ENCODE results near the gene CD99.
"Not testable (repeated sequence)": the region's sequence is repeated elsewhere in the genome, so short reads cannot be mapped to it uniquely, and the experiment has no call there.

The CD99 gene

GRCh38 chrX:2719774-2720447 lies 28.8 kb downstream of the CD99 start:
- no peak for DNase-seq

- DNase-seq = no peak
Measured at GRCh38 chrX:2723286-2723879, 32.3 kb downstream of the CD99 start.

DNA sequence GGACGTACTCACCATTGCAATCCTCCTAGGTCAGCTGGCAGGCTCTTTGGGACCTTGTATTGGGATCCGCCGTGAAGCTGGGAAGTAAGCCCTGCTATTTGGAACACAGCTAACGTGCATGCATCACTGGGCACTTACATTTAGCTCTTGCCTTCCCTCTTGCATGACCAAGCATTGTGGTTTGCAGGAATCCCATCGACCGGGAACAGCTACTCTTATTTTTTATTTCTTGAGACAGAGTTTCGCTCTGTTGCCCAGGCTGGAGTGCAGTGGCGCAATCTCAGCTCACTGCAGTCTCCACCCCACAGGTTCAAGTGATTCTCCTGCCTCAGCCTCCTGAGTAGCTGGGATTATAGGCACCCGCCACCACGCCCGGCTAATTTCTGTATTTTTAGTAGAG lies 36.2 kb downstream of the CD99 start:
- DNase-seq = not testable (repeated sequence)

GRCh38 chrX:2732076-2732475 lies 41.0 kb downstream of the CD99 start:
- no peak for DNase-seq

GRCh38 chrX:2732649-2733048 lies 41.6 kb downstream of the CD99 start:
- no peak for DNase-seq

DNA sequence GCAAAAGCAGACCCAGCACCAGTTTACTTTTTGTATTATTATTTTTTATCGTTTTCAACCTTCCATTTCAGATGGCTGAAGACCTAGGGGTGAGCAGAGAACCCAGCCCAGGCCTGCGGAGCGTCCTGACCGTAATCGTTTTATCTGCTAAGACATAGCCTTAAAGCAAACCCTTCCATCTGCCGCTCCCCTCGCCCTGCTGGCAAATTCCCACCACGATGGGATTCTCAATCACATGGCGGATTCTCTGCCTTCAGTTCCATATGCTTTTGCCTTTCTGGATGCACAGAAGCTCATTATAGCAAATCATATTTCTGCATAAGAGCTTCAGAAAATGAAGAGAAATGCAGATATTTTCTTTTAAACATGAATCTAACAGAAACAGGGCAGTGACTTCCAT lies 42.2 kb downstream of the CD99 start:
- no peak for DNase-seq

DNA sequence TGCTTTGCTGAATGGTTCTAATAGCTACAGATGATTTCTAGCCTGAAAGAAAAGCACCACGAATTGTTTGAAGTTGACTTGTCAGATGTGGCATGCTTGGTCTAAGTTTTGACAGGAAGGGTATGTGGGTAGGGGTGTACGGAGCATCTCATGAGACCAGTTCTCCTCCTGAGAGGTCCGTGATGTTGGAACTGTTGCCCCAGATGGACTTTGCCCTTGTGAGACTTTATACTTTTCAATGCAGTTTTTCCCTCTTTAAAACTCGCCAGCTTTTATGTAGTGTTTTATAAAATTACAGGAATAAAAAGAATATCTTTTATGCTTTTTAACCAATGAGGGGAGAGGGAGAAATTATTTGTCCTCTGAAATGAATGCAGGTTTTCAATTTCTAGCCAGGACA lies 44.2 kb downstream of the CD99 start:
- no peak for DNase-seq

GRCh38 chrX:2740672-2741071 lies 49.6 kb downstream of the CD99 start:
- no peak for DNase-seq

DNA sequence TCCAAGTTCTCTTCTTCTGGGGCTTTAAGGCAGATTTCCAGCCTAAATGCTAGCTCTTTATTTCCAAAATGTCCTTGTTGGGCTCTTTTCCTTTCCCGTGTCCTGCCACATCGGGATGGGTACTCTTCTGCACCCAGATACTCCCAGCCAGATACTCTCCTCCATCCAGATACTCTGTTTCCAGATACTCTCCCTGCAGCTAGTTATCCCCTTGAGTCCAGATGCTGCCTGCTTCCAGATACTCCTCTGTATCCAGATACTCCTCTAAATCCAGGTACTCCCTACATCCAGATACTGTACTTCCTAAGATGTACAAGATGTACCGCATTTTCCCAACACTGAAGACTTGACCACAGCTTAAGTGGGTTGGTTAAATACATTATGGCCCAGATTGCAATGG lies 50.3 kb downstream of the CD99 start:
- no peak for DNase-seq

DNA sequence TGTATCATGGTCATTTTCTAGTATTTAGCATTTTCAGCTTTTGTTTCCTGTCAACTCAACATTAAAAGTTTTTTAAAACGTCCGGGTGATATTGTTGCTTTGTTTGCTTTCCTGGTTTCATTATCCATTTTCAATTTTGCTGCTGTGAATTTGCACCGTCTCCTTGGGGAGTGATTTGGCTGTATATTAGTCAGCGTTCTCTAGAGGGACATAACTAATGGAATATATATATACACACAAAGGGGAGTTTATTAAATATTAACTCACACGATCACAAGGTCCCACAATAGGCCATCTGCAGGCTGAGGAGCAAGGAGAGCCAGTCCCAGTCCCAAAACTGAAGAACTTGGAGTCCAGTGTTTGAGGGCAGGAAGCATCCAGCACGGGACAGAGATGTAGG lies 55.2 kb downstream of the CD99 start:
- DNase-seq = not testable (repeated sequence)

DNA sequence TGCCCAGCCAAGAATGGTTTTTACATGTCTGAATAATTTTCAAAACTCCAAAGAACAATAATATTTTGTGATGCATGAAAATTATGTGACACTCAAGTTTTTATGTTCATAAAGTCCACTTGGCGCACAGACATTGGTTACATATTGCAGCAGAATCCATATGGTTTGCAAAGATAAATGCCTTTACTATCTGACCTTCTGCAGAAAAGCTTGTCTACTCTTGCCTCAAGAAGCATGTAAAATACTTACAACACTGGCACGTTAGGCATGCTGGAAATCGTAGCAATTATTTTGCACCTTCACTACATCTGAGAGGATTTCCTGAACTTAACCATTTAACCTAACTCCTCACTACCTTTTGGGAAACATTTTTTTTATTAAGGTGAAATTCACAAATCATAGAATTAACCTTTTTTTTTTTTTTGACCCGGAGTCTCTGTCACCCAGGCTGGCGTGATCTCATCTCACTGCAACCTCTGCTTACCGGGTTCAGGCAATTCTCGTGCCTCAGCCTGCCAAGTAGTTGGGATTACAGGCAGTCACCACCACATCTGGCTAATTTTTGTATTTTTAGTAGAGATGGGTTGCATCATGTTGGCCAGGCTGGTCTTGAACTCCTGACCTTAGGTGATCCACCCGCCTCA lies 57.2 kb downstream of the CD99 start:
- no peak for DNase-seq

- DNase-seq = no peak
Measured at GRCh38 chrX:2748815-2749188, 57.7 kb downstream of the CD99 start.

- DNase-seq = no peak
Measured at GRCh38 chrX:2751291-2751690, 60.2 kb downstream of the CD99 start.

GRCh38 chrX:2751874-2752300 lies 60.8 kb downstream of the CD99 start, which contains the start of gene XG:
TSS of gene XG (plus strand) at chrX:2752040. CDS start at chrX:2752275, 235 bp downstream.
- not testable (repeated sequence) for DNase-seq

DNA sequence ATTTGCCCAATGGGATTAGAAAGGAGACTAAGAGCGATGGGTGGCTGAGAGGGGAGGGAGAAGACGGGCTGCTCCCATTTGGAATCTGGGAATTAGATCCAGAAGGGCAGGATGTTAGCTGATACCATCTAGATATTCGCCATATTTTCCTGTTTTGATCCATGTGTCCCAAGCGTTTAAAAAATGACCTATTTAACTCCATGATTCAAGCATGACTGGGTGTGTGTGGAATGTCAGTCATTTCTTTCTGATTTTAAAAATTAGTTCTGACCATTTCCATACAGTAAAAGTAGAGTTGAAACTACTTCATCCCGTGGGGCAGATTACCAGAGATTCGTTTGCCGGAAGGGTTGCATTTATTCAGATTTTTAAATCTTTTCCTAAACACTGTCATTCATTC lies 61.3 kb downstream of the CD99 start:
- DNase-seq = not testable (repeated sequence)

DNA sequence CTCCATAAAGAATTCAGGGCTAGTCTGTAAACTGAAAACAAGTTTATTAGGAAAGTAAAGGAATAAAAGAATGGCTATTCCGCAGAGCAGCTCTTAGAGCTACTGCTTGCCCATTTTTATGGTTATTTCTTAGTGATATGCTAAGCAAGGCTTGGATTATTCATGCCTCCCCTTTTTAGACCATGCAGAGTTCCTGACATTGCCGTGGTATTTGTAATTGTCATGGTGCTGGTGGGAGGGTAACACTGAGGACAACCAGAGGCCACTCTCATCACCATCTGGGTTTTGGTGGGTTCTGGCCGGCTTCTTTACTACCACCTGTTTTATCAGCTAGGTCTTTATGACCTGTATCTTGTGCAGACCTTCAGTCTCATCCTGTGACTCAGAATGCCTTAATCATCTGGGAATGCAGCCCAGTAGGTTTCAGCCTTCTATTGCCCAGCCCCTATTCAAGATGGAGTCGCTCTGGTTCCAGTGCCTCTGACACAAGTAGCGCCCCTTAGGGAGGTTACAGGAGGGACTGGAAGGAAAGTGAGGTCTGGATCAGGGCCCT lies 64.1 kb downstream of the CD99 start:
- not testable (repeated sequence) for DNase-seq

DNA sequence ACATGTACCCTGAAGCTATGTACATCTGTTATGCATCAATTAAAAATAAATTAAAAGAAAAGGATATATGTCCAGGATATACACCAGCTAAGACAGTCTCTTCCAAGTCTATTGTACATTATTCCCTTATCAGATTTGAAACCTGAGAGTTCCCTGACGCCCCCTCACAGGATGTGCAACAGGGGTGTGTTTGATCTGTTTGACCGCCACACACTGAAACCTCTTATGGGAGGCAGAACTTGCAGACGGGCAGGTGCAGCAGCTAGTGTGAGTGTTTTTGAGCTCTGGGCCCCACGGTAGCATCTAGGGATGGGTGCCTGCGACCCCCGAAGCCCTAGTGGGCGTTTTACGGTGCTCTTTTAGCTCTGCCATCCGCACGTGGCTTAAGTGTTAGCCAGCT lies 65.5 kb downstream of the CD99 start:
- no peak for DNase-seq

GRCh38 chrX:2761246-2761645 lies 70.2 kb downstream of the CD99 start:
- no peak for DNase-seq

DNA sequence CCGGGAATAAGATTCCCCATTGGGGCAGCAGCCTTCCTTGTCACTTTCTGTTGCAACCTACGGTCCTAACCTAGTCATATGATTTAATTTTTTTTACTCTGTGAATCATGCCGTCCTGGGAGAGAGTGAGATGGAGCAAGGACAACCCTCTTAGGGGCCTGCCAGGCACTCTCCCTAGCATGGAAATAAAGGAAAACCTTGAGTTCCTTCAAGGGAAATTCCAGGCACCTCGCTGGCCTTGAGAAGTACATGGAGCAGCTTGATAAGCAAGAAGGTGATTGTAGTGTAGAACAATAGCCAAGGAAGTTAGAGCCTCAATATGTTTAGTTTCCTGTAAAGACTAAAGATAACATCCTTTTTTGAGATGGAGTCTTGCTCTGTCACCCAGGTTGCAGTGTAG lies 71.6 kb downstream of the CD99 start:
- not testable (repeated sequence) for DNase-seq

- DNase-seq = not testable (repeated sequence)
Measured at GRCh38 chrX:2764766-2765548, 73.9 kb downstream of the CD99 start.

DNA sequence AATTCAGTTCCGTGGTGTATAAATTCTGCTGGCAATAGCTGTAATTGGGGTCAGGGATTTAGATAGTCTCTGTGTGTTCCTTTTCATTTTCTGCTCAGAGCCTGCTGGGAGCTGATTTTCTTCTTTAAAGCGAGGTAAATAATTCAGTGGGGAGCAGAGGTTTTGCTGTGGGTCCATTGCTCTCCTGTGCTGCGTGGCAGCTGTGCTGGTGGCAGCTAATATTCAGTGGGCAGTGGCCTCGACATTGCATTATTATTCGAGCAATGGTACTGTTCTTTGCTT lies 74.4 kb downstream of the CD99 start:
- DNase-seq = no peak

GRCh38 chrX:2766906-2767305 lies 75.8 kb downstream of the CD99 start:
- DNase-seq = no peak
